GM19463 (cell line): Measurements from ENCODE around the gene HEYL.

ENCODE experiments used
- ATAC-seq: cut with Tn5 transposase; IDR thresholded peaks from one replicate; pipeline ENCODE4 v1.9.1; 2021; ENCODE audit warnings: mild to moderate bottlenecking, moderate library complexity; ENCODE audit not compliant: unreplicated experiment

HEYL gene

DNA sequence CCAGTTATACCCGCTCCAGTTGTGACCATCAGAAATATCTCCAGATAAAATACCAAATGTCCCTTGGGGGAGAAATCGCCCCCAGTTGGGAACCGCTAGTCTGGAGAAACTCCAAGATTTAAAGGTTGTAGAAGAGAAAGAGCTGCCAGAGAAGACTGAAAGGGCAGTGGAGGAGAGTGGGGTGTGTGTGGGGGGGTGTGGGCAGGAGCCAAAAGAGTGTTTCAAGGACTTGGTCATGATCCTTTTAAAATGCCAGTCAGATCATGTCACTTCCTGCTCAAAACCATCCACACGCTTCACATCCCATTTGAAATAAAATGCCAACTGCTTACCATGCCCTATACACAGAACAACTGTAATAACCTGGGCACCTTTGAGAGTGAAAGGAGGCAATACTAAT lies 3.4 kb upstream of the HEYL start:
- no peak for ATAC-seq

- ATAC-seq: no peak
Measured at GRCh38 chr1:39640861-39641260, 1.4 kb upstream of the HEYL start.

DNA sequence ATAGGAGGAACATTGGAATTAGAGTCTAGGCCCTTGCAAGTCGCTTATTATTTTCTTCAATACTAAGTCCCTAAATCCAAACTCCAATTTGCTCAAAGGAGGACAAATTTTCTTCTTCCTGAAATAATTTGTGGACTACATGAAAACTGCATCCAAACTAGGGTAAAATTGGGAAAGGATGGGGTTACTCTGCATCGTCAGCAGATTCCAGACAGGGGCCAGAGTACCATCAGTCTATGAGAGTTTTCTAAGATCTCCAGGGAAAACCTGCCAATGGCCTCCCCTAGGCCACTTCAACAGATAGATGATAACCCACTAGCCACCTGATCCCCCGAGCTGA lies 508 bp downstream of the HEYL start:
- no peak for ATAC-seq

DNA sequence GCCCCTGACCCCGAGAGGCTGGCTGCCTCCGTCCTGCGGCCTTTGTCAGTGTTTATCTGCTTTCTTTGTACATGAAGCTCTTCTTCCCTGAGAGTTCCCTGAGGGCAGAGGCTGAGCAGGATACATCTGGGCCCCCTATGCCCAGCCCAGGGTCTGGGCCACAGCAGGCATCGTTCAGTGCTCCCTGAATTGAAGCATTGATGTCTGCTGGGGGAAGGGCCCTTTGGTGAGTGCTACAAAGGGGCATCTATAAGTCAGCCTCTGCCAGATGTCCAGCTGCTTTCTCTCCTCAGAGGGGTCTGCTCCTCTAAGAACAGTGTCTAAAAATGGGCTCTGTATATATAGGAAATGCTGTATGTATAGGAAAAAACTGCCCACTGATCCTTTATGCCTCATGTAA lies 2.1 kb downstream of the HEYL start:
- ATAC-seq: no peak

- no peak for ATAC-seq
Measured at GRCh38 chr1:39635871-39636210, 3.6 kb downstream of the HEYL start.

DNA sequence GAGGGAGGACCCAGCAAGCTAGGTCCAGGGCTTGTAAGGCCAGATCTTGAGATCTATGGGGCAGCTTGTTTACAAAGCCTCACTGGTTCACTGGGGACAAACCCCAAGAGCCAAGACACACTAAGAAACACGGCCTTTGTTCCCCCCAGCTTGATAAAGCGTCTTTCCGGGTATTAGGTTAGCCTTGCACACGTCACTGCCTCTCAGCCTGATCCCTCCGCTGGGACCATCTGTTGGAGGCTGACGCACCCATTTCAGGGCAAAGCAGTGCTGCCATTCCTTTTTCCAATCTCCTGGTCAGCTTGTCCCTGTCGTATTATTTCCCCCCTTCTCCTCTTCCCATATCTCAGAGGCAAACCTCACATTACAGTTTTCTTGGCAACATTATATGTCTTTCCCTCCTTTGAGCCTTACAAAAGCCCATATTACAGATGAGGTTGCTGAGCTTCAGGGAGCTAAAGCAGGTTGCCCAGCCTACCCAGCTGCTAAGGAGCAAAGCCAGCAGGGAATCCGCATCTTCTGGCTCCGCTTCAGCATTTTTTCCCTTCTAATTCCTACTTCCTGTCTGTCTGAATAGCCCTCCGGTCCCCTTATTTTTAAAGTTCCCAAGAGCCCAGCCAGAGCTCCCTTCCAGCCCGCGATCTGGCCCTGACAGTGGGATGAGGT lies 4.1 kb downstream of the HEYL start:
- ATAC-seq: no peak

DNA sequence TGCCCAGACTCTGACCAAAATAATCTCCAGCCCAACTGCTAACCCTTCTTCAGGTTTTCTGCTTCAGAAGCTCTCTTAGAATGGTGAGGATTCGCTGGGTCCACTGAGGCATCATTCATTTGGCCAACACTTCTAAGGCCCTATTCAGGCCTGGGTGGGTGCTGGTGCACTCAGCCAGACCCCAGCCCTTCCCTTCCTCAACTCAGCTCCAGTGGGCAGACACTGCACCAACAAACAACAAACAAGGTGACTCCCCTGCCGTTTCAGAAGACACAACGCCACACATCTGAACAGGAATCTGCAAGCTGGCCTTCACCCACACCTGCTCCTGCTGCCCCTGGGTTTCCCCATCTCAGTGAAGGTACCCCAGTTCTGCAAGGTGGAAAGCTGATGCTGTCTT lies 6.0 kb downstream of the HEYL start:
- ATAC-seq: no peak

DNA sequence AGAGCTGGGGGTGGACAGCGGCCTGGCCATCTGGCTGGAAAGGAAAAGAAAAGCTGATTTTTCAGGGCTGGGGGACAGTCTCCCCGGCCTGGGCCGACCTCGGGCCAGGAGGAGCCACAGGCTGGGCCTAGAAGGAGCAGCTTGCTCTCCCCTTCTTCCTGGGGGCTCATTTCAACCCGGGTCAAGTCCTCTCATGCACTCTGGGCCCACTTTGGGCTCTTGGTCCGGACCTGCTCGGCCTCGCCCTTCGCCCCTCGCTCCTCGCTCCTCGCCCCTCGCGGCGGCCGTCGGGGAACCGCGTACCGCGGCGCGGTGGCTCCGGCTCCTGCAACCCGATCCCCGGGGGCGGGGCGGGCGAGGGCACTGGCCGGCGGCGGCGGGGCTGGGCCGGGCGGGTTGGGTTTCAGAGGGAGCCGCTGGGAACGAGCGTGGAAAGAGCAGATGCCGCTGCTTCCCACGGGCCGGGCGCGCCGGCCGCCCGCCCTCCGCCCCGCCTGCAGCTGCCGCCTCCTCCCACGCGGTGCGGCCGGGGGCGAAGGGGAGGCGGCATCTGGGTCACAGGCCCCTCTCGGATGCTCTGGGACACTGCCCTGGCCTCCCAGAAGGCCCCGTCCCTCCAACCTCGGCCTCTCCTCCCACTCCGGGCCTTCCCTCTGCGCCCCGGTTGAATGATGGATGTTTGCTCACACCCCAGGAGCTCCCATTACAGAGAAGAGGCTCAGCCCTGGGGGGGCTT lies 6.6 kb downstream of the HEYL start:
- ATAC-seq: no peak

DNA sequence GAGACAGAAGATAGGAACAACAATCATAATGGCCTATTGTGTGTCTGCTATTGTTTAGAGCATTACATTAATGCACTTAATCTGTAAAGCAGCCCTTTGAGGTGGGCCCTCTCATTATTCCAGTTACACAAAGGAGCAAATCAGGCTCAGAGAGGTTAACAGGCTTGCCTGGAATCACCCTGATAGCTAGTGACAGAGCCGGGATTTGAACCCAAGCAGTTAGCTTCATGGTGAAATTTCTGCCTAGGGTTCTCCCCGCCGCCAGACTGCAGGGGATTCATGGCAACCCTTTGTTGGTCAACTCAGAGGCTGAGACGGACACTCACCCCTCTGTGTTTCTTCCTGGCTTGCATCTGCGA lies 7.1 kb downstream of the HEYL start:
- ATAC-seq: no peak

DNA sequence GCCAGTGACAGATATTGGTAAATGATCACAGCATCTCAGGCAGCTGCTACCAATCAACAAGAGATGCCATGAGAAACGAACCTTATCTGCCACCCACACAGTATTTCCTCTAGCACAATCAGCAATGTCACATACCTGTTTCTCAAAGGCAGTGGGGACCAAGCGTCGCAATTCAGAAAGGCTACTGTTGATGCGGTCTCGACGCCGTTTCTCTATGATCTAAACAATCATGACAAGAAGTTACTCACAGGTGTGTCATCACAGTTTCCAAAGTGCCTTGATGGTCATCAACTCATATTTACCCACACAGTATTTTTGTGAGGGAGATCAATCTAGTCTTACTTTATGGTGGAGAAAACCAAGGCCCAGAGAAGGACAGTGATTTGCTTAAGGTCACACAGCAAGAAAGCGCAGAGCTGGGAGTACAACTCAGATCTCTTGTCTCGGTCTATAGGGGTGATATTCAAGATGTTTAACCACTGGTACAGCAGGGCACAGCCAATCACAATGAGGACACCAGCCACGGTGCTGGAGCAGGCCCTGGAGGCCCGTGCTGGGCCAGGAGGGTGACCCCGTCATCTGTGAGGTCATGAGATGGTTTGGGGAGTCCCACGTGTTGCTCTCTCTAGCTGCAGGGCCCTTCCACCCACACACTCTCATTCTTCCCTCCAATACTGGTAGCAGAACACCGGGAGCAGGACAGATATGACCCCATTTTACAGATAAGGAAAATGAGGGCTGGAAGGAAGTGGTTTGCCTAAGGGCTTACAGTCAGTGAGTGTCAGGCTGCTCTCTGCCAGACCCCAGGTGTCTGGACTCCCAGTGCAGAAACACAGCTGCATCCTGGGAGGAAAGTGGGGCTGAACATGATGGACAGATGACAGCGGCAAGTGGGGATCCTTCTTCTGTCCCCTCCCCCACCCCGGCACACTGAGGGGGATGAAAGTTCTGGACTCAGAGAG lies 7.8 kb downstream of the HEYL start:
- no peak for ATAC-seq

DNA sequence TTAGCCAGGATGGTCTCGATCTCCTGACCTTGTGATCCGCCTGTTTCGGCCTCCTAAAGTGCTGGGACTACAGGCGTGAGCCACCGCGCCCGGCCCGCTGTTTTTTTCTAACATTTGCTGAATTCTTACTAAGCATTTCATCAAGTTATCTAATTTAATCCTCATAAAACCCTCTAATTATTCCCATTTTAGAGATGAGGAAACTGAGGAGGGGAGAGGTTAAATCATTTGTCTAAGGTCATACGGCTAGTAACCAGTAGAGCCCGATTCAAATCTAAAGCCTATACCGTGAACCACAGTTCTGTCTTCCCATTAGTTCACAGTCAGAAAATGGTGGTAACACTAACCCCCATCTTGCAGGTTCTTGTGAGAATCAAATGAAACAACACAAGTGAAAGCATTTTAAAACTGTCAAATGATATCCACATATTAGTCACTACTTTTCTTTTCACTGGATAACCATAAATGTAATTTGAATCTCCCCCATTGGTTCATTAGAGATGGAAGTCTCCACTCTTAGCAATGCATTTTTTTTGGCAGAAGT lies 10.6 kb downstream of the HEYL start:
- ATAC-seq: no peak

DNA sequence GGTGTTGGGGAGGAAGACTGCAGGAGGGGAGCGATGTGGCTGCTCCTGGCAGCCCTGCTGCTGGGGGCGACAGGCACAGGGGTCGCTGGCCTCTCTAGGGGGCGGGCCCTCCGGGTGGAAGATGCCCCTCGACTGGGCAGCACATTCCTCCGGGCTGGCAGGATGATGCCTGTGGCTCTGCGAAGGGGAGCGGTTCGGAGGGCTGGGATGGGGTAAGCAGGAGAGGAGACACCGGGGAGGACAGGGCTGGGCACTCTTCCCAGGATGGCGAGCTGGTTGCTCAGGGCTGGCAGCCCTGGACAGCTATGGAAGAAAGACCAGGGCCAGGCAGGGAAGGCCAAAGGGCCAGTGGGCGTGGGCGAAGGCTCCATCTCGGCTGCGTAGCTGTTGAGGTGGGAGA lies 12.8 kb downstream of the HEYL start:
- ATAC-seq: no peak

- no peak for ATAC-seq
Measured at GRCh38 chr1:39625462-39626273, 13.8 kb downstream of the HEYL start.

DNA sequence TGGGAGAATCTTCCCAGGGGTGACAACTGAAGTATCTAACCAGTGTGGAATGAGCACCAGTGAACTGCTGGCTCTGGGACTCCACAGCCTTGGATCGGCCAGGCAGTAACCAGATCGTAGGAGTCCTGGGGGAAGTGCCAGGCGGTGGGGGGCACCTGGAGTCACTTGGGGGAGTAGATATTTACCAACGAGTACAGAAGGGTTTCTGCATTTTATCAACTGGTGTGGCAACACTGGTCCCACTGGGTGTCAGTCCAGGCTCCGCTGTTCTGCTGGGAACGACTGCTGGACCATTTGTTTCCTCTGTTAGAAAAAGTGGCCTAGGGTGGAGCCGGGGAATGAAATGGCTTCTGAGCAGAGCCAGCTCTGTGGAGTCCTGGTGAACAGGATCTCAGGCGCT lies 14.4 kb downstream of the HEYL start:
- ATAC-seq: no peak

DNA sequence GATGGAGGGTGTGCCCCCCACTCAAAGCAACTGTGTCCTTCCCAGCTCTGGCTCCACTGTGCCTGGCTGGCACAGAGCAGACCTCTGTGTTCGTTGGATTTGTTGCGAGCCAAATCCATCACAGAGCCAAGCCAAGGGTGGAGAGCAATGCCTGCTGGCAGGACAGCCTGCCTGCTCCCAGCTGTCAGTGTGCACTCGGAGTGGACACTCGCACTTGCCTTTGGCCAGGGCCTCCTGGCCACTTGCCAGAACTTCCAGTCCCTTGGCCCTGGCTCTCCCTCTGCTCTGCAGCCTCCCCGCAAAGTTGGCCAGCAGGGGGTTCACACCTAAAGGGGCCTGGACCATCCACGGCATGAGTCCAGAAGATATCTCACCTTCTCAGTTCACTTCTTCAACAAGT lies 16.4 kb downstream of the HEYL start:
- no peak for ATAC-seq

DNA sequence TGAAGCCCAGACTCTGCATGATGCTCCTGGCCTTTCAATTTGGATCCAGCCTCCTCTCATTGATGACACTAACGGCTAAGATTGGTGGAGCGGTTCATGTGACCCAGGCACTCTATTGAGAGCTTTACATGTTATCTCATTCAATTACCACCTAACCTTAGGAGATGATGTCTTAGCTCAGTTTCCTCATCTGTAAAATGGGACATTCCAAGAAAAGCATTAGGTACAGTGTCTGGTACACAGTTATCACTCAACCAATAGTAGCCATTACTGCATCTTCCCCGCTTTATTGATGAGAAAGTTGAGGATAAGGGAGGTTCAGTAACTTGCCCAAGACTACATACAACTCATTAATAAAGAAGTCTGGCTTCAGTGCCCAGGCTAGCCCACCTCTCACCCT lies 17.0 kb downstream of the HEYL start:
- no peak for ATAC-seq

DNA sequence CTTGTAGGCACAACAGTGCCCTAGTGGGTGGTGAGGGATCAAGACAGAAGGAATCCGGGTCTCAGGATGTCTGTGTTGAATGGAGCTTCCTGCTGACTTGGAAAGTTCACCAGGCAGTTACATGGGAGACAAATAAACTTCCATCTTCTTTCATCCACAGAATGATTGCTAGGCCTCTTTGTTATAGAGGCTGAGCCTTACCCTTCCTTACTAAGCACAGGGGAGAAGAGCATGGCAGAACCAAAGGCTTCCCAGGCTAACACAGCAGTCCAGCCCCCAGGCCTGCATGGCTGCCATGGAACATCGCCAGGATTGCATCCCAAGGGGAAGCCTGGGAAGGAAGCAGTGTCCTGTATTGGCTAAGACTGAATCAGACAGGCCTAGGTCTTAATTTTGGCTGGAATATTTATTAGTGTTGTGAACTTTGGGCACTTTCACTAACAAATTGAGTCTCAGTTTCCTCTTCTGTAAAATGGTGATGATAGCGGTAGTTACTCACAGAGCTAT lies 18.7 kb downstream of the HEYL start:
- no peak for ATAC-seq

GRCh38 chr1:39617488-39618049 lies 21.9 kb downstream of the HEYL start:
- ATAC-seq: no peak

- ATAC-seq: no peak
Measured at GRCh38 chr1:39615086-39615673, 24.3 kb downstream of the HEYL start.

DNA sequence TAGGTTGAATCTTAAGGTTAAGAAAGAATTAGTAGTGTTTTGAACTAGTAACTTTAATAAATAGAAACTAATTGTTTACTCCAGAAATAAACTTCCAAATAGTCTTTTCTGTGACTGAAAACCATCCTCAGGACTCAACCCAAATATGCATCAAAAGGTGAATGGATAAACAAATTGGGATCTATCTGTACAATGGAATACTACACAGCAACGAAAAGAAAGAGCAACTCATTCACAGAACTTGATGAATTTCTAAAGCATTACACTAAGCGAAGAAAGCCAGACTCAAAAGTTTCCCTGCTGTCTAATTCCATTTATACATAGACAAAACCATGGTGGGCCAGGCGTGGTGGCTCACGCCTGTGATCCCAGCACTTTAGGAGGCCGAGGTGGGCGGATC lies 25.0 kb downstream of the HEYL start:
- no peak for ATAC-seq
